Stimulated activated CD4-positive, alpha-beta T cell treated with anti-CD3 and anti-CD28 coated beads, Interleukin-1b, Interleukin-23, amount 100 ng/mL, for 4 hours (primary cell): ENCODE data around the gene DCTN3.

Source experiments
- DNase-seq, 2 donors: peaks; one replicate each; pipeline ENCODE4 v3.0.0-alpha.2; 2020; ENCODE audit warnings: low read depth in 2 of 2

Gene DCTN3

DNA sequence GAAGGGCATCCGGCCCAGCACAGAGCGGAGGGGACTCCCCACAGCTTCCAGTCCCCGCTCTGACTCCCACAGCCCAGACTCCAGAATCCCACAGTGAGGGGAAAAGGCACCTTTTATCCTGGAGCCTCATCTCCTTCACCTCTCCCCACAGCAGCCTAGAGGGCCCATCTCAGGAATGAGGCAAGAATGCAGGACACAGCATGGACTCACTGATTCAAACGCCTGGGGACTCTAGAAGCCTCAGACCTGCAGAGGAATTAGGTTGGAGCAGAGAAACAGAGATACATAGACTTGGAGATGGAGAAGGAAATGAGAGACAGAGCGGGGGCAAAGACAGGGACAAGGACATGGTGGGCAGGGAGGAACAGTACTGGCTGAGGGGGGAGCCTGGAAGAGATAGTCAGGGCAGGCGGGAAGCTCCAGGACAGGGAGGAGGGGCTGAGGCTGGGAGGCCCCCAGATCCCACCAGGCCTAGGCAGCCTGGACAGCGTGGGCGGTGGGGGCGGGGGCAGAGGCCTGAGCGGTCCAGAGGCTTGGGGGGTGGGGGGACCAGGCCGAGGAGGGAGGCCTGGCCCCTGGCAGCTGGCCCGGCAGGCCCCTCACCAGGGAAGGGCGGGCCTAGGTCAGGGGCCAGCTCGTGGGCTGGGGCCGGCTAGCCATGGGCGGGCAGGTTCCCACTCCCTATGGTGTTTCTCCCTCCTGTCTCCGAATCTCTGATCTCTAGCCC, 46.5 kb downstream of the DCTN3 start:
- DNase-seq, result no peak

DNA sequence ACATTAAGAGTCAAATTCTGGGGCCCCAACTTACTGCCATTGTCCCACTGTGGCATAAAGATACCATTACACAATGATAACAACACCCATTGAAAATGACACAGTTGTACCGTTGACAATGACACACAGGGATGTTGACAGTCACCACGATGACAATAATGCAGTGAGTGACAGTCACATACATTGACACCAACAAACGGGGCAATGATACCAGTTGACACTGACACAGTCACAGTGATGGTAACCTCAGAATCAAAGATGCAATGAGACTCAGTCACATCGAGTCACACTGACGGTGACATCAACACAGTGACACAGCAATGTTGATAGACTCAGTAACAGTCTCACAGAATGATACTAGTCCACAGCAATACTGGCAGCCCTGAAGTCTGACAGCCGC, 47.7 kb downstream of the DCTN3 start:
- DNase-seq, result no peak

DNA sequence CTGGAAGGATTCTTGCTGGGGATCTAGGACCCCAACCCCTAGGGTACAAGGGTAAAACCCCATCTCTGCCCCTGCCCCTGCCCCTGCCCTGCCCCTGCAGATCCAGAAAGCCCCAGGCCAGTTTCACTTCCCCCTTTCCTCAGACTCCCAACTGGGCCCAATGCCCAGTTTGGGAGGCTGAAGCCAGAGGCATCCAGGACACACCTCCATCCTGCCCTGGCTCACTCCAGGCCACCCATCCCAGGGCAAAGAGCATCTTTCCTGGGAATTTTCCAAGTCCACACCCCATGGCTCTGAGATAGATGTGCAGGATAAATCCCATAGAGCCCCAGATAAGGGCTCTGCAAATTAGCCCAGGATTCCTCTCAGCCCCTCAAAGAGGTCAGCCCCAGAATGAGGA, 48.2 kb downstream of the DCTN3 start:
- DNase-seq, result no peak

DNA sequence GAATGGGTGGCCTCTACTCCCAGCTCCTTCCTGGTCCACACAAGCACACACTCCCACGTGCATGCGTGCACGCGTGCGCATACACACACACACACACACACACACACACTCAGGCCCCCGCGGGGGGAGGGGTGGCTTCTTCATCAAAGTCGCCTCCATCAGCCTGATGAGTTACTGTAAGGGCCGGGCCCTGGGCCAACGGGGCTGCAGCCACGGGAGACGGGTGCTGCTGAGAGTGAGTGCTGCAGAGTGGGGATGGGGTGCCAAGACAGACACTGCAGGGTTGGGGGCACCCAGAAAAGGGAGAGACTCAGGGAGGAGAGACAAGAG, 48.8 kb downstream of the DCTN3 start:
- no peak for DNase-seq

DNA sequence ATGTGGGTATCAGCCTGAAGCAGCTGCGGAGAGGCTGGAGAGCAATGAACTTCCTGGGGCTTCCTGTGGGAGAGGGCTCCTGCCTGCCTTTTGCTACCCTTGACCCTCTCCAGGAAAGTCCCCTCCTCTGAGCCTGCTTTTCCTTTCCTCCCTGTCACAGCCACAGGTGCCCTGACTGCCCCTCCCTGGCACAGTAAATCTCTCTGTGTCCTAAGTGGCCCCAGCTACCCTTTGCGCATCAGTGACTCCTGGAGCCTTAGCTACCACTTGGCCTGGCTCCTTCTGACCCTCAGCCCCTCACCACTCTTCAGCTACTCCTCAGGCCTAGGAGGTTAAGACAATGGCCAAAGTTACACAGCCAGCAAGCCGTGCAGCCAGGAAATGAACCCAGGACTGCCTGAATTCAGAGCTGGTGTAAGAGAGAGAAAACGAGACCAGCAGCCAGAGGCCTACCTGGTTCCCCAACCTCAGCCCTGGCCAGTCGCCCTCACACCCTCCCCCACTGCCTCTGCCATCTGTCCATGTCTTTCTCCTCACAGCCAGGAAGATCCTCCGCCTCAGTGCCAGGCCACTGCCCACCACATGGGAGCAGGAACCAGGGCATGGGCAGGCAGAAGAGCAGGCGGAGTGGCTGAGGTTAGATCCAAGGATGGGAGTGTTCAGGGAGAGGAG, 49.4 kb downstream of the DCTN3 start:
- DNase-seq, result no peak

DNA sequence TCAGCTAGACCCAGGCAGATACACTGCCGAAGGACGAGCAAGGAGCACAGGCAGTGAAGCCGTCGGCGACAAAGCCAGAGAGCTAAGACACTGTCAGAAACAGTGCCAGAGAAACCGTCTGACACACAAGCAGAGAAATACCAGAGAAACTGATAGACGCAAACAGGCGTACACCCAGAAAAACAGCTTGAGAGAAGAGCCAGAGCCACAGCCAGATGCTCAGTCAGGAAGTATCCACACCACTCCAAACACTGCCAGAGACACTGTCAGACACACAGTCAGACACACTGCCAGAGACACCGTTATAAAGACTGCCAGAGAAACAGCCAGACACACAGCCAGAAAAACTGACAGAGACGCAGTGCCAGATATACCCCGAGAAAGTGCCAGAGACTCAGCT, 49.9 kb downstream of the DCTN3 start:
- DNase-seq, result no peak

DNA sequence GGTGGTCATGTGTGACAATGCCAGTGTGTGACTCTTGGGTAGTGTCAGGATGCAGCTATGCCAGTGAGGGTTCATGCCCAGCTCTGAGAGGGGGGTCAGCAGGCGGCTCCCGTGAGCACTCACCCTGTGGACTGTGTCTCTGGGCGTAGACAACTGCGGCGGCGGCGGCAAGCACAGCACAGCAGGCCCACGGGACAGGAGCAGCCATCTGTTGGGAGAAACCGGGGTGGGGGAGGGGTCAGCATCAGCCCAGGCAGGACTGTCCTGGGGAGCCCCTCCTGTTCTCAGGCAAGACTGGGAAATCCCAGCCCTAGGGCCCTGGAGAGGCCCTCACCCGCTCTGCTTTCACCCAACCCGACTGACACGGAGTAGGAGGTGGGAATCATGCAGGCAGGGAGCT, 51.5 kb downstream of the DCTN3 start:
- DNase-seq, result no peak

DNA sequence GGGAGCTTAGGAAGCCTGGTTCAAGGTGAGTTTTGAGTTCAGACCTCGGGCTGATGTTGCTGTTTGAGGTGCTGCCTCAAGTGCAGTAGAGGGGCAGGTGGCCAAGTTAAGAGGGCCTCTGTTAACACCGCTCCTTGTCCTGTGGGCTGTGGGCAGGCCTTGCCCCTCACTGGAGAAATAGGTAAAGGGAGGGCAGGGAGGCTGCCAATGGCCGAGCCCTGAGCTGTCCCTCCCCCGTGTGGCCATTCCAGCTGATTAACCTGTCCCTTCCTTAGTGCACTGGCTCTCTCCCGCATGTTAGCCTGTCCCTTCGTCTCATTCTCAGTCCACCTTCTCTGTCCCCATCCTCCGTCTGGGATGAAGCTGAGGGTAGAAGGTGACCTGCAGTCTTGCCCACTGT, 52.2 kb downstream of the DCTN3 start:
- DNase-seq, result no peak

DNA sequence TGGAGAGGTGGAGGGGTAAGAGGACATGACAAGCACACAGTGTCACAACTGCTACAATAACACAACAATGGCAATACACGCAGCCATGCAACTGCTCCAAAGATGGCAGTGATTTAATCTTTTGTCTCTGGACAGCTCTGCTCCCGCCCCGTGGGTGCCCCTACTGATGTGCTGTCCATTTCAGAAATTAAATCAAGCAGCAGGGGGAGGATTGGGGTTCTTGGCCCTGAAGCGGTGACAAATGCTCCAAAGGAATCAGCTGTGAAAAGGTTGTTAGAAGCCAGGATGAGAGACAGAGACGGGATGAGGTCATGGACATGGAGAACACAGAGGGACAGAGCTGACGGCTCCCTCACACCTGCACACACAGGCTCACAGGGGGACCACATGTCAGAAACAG, 53.3 kb downstream of the DCTN3 start:
- no peak for DNase-seq

DNA sequence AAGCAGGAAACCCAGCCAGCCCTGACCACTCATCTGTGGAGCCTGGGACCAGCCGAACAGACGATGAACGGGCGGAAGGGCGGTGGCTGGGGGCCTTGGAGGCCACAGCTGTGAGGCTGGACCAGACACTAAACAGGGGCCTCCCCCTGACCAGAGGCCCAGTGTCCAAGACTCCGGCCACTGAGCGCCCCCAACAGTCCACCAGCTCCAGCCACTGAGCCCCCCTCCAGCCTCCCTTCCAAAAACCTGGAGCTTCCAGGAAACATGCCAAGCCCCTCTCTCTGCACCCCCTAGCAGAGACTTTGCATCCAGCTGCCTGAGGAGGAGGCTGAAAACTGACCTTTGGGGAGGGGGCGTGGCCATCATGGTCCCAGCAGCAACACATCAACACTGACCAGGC, 54.0 kb downstream of the DCTN3 start:
- no peak for DNase-seq

DNA sequence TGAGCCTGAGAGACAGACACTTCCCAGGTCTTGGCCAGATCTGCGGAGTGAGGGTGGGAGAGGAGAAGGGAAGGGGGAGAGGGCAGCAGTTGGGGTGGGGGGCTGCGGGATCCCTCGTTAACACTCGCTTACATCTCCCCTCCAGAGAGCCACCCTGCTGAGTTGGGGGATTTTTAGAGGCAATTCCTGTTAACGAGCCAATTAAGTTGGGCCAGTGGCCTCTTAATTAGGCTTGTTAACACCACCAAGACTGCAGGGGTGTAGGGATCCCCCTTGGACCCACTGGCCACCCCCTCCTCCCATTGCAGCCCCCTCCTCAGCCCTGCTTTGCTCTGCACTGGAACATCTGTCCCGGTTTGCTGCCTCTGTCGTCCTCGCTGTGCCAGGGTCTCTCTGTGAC, 54.4 kb downstream of the DCTN3 start:
- DNase-seq, result no peak

DNA sequence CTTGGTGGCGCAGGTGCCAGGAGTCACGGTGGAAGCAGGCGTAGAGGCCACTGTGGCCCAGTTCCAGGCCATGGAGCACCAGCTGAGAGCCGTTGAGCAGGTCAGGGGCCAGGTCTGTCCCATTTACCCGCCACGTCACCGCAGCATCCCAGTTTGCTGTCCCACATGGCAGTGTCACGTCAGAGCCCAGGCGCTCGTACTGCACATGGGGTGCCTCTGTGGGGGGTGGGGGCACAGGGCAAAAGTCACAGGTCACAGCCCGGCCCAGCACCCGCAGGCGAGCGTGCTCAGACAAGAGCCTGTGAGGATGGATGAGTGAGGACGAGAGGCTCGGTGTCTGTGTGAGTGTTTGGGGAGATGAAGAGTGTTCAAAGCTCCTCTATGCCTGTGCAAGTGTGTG, 55.7 kb downstream of the DCTN3 start:
- DNase-seq, result no peak
